CD14-positive monocyte (primary cell): ENCODE measurements around the gene KCNK6. TPM values are rescaled to one million over a fixed set of nuclear protein-coding genes. Genes with fewer than 3 reads are reported as not detected.

Source experiments
- DNase-seq, 3 donors: peaks; one replicate each; pipeline ENCODE4 v3.0.0-alpha.2; 2011 to 2022
- H2AFZ ChIP-seq: 2 replicates; pipeline ENCODE4 v1.6.0; 2012; ENCODE audit warnings: mild to moderate bottlenecking, low read depth, low read length, inconsistent platforms; ENCODE audit not compliant: insufficient read depth, poor library complexity, severe bottlenecking
- H3K27ac ChIP-seq, 2 donors: 1 replicate in 1 of 2; 2 replicates in 1 of 2; pipeline ENCODE4 v1.5.1; 2012 to 2013; ENCODE audit warnings: low read length in 2 of 2, control low read depth in 1 of 2, inconsistent platforms in 1 of 2, low read depth in 1 of 2, mild to moderate bottlenecking in 1 of 2
- H3K27me3 ChIP-seq, 2 donors: one replicate each; pipeline versions ENCODE4 v1.6.0 to v1.6.1; 2011 to 2013; ENCODE audit warnings: low read length in 2 of 2; ENCODE audit not compliant: control insufficient read depth in 2 of 2, insufficient read depth in 2 of 2
- H3K36me3 ChIP-seq, 2 donors: replicated peaks in 1 of 2; 1 replicate in 1 of 2; 2 replicates in 1 of 2; pipeline versions ENCODE4 v1.5.1 to v1.6.1; 2012 to 2013; ENCODE audit warnings: low read length in 2 of 2, control low read depth in 1 of 2, inconsistent platforms in 1 of 2, mild to moderate bottlenecking in 1 of 2; ENCODE audit not compliant: insufficient read depth in 2 of 2, control insufficient read depth in 1 of 2
- H3K4me1 ChIP-seq, 2 donors: 1 replicate in 1 of 2; 2 replicates in 1 of 2; pipeline versions ENCODE4 v1.5.1 to v1.6.1; 2012 to 2013; ENCODE audit warnings: low read length in 2 of 2, control low read depth in 1 of 2, inconsistent platforms in 1 of 2, mild to moderate bottlenecking in 1 of 2, moderate library complexity in 1 of 2; ENCODE audit not compliant: insufficient read depth in 2 of 2, control insufficient read depth in 1 of 2
- H3K4me2 ChIP-seq: replicated peaks from 2 replicates; pipeline ENCODE3; 2012; ENCODE audit warnings: low read length, moderate library complexity, mild to moderate bottlenecking; ENCODE audit not compliant: poor library complexity, severe bottlenecking; ENCODE audit errors: extremely low read depth
- H3K4me3 ChIP-seq, 3 experiments: fragments of 200-600 bp in 1 of 3; sonication (generic) in 1 of 3; replicated peaks in 1 of 3; 1 replicate in 2 of 3; 2 replicates in 1 of 3; pipeline ENCODE4 v1.5.1; 2011 to 2013; ENCODE audit warnings: low read length in 3 of 3, mild to moderate bottlenecking in 3 of 3, control low read depth in 2 of 3, low read depth in 2 of 3, inconsistent platforms in 1 of 3, moderate library complexity in 1 of 3
- H3K79me2 ChIP-seq: 2 replicates; pipeline ENCODE4 v1.6.0; 2012; ENCODE audit warnings: mild to moderate bottlenecking, control low read depth, inconsistent platforms, low read length, moderate library complexity; ENCODE audit not compliant: insufficient read depth
- H3K9ac ChIP-seq: 2 replicates; pipeline ENCODE4 v1.6.0; 2017; ENCODE audit warnings: low read length, mild to moderate bottlenecking; ENCODE audit not compliant: insufficient read depth, poor library complexity, severe bottlenecking
- H3K9me3 ChIP-seq, 2 donors: replicated peaks in 1 of 2; 1 replicate in 1 of 2; 2 replicates in 1 of 2; pipeline versions ENCODE4 v1.5.1 to v1.6.1; 2012 to 2013; ENCODE audit warnings: low read length in 2 of 2, control low read depth in 1 of 2; ENCODE audit not compliant: control insufficient read depth in 1 of 2, insufficient read depth in 1 of 2
- H4K20me1 ChIP-seq: 2 replicates; pipeline ENCODE4 v1.6.0; 2012; ENCODE audit warnings: mild to moderate bottlenecking, low read length, control low read depth, moderate library complexity; ENCODE audit not compliant: insufficient read depth
- H3K27ac Mint-ChIP-seq, 7 donors: one replicate each; pipeline ENCODE4 v1.8.0; 2020; ENCODE audit warnings: mild to moderate bottlenecking in 7 of 7, mixed read lengths in 7 of 7, moderate library complexity in 6 of 7, inconsistent platforms in 2 of 7
- H3K27me3 Mint-ChIP-seq, 3 donors: one replicate each; pipeline ENCODE4 v1.8.0; 2021 to 2022; ENCODE audit warnings: low read depth in 3 of 3, mild to moderate bottlenecking in 3 of 3, mixed read lengths in 3 of 3, moderate library complexity in 3 of 3, inconsistent platforms in 1 of 3
- H3K36me3 Mint-ChIP-seq, 2 donors: one replicate each; pipeline ENCODE4 v1.8.0; 2020; ENCODE audit warnings: mixed read lengths in 2 of 2, inconsistent platforms in 1 of 2, mild to moderate bottlenecking in 1 of 2
- H3K4me1 Mint-ChIP-seq: one replicate; pipeline ENCODE4 v1.8.0; 2020; ENCODE audit warnings: mild to moderate bottlenecking, mixed read lengths
- H3K4me3 Mint-ChIP-seq, 2 donors: one replicate each; pipeline ENCODE4 v1.8.0; 2020; ENCODE audit warnings: mild to moderate bottlenecking in 2 of 2, mixed read lengths in 2 of 2, moderate library complexity in 1 of 2
- H3K9me3 Mint-ChIP-seq, 7 donors: one replicate each; pipeline ENCODE4 v1.8.0; 2020 to 2022; ENCODE audit warnings: mixed read lengths in 7 of 7, mild to moderate bottlenecking in 6 of 7, moderate library complexity in 6 of 7, inconsistent platforms in 2 of 7
- CTCF ChIP-seq: fragments of 200-600 bp; IDR thresholded peaks from one replicate; pipeline ENCODE4 v1.8.0; 2022; ENCODE audit warnings: antibody characterized with exemption, mild to moderate bottlenecking
- WGBS: methylation state at CpG from one replicate; pipeline ENCODE4 v1.1.5; 2013; ENCODE audit warnings: missing lambda C conversion rate; ENCODE audit not compliant: insufficient coverage; 5-methylcytosine and 5-hydroxymethylcytosine counted together
- intact Hi-C, 2 donors: fragments of 100-400 bp; cut with micrococcal nuclease; formaldehyde crosslinking; loops; one replicate each; pipeline versions ENCODE4 v1.15.0 to v1.15.1; 2023
- polyA plus RNA-seq, 3 donors: library from polyadenylated mRNA; depleted of rRNA in 1 of 3; unstranded in 2 of 3; stranded (reverse) in 1 of 3; fragments of 300-500 nt in 2 of 3; fragments of >200 nt in 1 of 3; fragmentation: Illumina TruSeq in 2 of 3; gene quantifications; 1 replicate in 2 of 3; 2 replicates in 1 of 3; pipeline ENCODE4 v1.2.3, GENCODE V29; 2012 to 2021
- small RNA-seq: library from RNA; depleted of rRNA; stranded (forward); fragments of <200 nt; gene quantifications from one replicate; pipeline ENCODE3, GENCODE V24; 2012; ENCODE audit warnings: low read depth; ENCODE audit not compliant: insufficient read length

Gene KCNK6
- polyA plus RNA-seq, 3 donors = 7.3 to 21.5 (median 8.7) TPM

- Mint-ChIP-seq H3K4me1 (peaks cover 24% of the 10 kb centered on the region), H3K36me3 (peaks cover 55 to 78% of the 10 kb centered on the region in 2 donors), H3K27me3 (peaks cover 0 to 1% (median 1%) of the 10 kb centered on the region in 3 donors), H3K9me3 (peaks cover 0 to 3% (median 0%) of the 10 kb centered on the region in 7 donors), H3K27ac (no peak overlapping the region), H3K4me3 (no peak overlapping the region)
- Histone ChIP-seq H4K20me1 (peaks cover 55% of the 10 kb centered on the region), H3K36me3 (peaks cover 48 to 77% of the 10 kb centered on the region in 2 donors), H3K27ac (no peak overlapping the region), H3K27me3 (no peaks in the 10 kb centered on the region), H3K79me2 (peaks cover 29% of the 10 kb centered on the region), H3K4me3 (no peak overlapping the region), H3K9me3 (no peaks in the 10 kb centered on the region), H3K4me2 (no peak overlapping the region), H3K9ac (no peak overlapping the region), H3K4me1 (peaks cover 16 to 21% of the 10 kb centered on the region in 2 donors), H2AFZ (no peak overlapping the region)
- no peak for TF ChIP-seq CTCF
- 98% methylated on average over 5 of the region's 10 CpGs for WGBS
- DNase-seq = no peak
- intact Hi-C loops = no loop called here
Measured at GRCh38 chr19:38378866-38379265, 59.2 kb downstream of the KCNK6 start.

GRCh38 chr19:38381138-38381537 lies 61.5 kb downstream of the KCNK6 start:
- Mint-ChIP-seq H3K4me3 (no peak overlapping the region), H3K36me3 (peaks cover 67 to 89% of the 10 kb centered on the region in 2 donors), H3K9me3 (peaks cover 0 to 3% (median 0%) of the 10 kb centered on the region in 7 donors), H3K27me3 (peaks cover 11 to 22% (median 12%) of the 10 kb centered on the region in 3 donors), H3K4me1 (peaks cover 12% of the 10 kb centered on the region), H3K27ac (no peak overlapping the region)
- Histone ChIP-seq H3K4me2 (no peak overlapping the region), H3K27ac (no peak overlapping the region), H3K79me2 (peaks cover 14% of the 10 kb centered on the region), H4K20me1 (peaks cover 70% of the 10 kb centered on the region), H3K27me3 (peaks cover 0 to 21% of the 10 kb centered on the region in 2 donors), H2AFZ (no peak overlapping the region), H3K4me3 (no peak overlapping the region), H3K9ac (no peak overlapping the region), H3K4me1 (peaks cover 5 to 14% of the 10 kb centered on the region in 2 donors), H3K9me3 (no peaks in the 10 kb centered on the region), H3K36me3 (peaks cover 52 to 88% of the 10 kb centered on the region in 2 donors)
- intact Hi-C loops = no loop called here
- TF ChIP-seq CTCF = no peak
- WGBS = 97% methylated on average over 5 of the region's 9 CpGs
- no peak for DNase-seq

Small RNA genes within 50 kb of the gene (small RNA-seq; reads per million reads assigned to genes)
- not detected for gene RF00019

Other genes with a start within 250 kb of the KCNK6 start
- gene DPF1, start 95.6 kb upstream of the KCNK6 start, polyA plus RNA-seq = not detected
- gene PPP1R14A, start 63.5 kb upstream of the KCNK6 start, polyA plus RNA-seq = not detected
- 100 to 1,000 TPM in 2 of 3 donors, 10 to 100 TPM in 1; 42.9 to 139 (median 114) TPM for gene SPINT2, start 55.3 kb upstream of the KCNK6 start, polyA plus RNA-seq
- gene C19orf33, start 15.6 kb upstream of the KCNK6 start, polyA plus RNA-seq = under 1 TPM; 0.43 to 0.73 (median 0.69) TPM
- 10 to 100 TPM; 79.4 to 90.5 (median 86.1) TPM for gene YIF1B, start 3.9 kb upstream of the KCNK6 start, polyA plus RNA-seq
- 1 to 10 TPM; 3.9 to 6.6 (median 4.6) TPM for gene CATSPERG, start 16.0 kb downstream of the KCNK6 start, polyA plus RNA-seq
- 100 to 1,000 TPM; 148 to 207 (median 179) TPM for gene PSMD8, start 54.7 kb downstream of the KCNK6 start, polyA plus RNA-seq
- under 1 TPM in 2 of 3 donors, not detected in 1; 0.12 to 0.56 TPM for gene GGN, start 68.2 kb downstream of the KCNK6 start, polyA plus RNA-seq
- under 1 TPM in 1 of 3 donors, not detected in 2; 0.33 TPM for gene SPRED3, start 68.9 kb downstream of the KCNK6 start, polyA plus RNA-seq
- gene FAM98C, start 83.2 kb downstream of the KCNK6 start, polyA plus RNA-seq = 10 to 100 TPM in 2 of 3 donors, 1 to 10 TPM in 1; 8.5 to 41.0 (median 12.6) TPM
- gene RASGRP4, start 106.4 kb downstream of the KCNK6 start, polyA plus RNA-seq = 100 to 1,000 TPM in 1 of 3 donors, 10 to 100 TPM in 2; 30.2 to 141 (median 50.3) TPM
- gene RYR1, start 113.8 kb downstream of the KCNK6 start, polyA plus RNA-seq = 1 to 10 TPM in 2 of 3 donors, under 1 TPM in 1; 0.76 to 2.1 (median 2.1) TPM